SK-N-MC (cell line): Measurements from ENCODE around the gene ARL14.

Experiments
- EZH2 ChIP-seq: fragments of 200-600 bp; sonication (generic); IDR thresholded peaks from one replicate; pipeline ENCODE4 v1.6.1; 2017; ENCODE audit warnings: antibody characterized with exemption
- FOXP2 ChIP-seq: optimal IDR thresholded peaks from 2 replicates; pipeline ENCODE3; 2011; ENCODE audit warnings: mild to moderate bottlenecking, moderate library complexity; ENCODE audit not compliant: insufficient read depth; ENCODE audit errors: extremely low read length, control extremely low read depth
- POLR2AphosphoS5 ChIP-seq: IDR thresholded peaks from 2 replicates; pipeline ENCODE4 v1.6.1; 2012; ENCODE audit warnings: mild to moderate bottlenecking, low read depth, low read length, borderline replicate concordance

DNA sequence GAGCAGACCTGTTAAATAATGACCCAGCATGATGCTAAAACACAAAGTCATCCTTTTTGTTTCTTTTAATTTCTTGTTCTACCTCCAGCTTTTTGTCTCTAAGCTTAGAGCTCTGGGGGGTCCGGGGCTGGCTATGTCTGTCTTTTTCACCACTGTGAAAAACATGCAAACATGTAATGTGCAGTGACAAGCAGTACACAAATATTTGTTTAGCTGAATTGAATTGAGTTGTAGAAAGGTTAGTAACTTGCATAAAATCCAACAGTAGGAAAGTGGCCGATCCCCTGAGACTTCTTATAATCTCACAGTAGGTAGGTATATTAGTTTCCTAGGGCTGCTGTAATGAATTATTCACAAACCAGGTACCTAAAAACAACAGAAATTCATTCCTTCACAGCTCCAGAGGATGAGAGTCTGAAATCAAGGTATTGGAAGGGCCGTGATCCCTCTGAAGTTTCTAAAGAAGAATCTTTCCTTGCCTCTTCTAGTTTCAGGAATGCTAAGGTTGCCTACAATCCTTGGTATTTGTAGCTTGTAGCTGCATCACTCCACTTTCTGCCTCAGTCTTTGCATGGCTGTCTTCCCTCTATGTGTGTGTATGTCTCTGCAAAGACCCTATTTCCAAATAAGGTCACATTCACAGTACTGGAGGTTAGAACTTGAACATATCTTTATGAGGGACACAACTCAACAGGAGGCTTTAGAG, 32.7 kb downstream of the ARL14 start:
- TF ChIP-seq POLR2AphosphoS5 (no peak), EZH2 (no peak), FOXP2 (no peak)
